Umbilical cord (tissue), 2 donors: ENCODE data around the gene TSHZ2. TPM values are rescaled to one million over a fixed set of nuclear protein-coding genes. Genes with fewer than 3 reads are reported as not detected.

ENCODE experiments used
- DNase-seq: peaks from one replicate; pipeline ENCODE4 v3.0.0-alpha.2; 2015; ENCODE audit warnings: low spot score
- total RNA-seq: library from RNA; depleted of rRNA; stranded (reverse); fragments of >200 nt; gene quantifications from one replicate; pipeline ENCODE4 v1.2.3, GENCODE V29; 2014; ENCODE audit warnings: low replicate concordance; ENCODE audit not compliant: insufficient read depth

TSHZ2 gene, protein sequence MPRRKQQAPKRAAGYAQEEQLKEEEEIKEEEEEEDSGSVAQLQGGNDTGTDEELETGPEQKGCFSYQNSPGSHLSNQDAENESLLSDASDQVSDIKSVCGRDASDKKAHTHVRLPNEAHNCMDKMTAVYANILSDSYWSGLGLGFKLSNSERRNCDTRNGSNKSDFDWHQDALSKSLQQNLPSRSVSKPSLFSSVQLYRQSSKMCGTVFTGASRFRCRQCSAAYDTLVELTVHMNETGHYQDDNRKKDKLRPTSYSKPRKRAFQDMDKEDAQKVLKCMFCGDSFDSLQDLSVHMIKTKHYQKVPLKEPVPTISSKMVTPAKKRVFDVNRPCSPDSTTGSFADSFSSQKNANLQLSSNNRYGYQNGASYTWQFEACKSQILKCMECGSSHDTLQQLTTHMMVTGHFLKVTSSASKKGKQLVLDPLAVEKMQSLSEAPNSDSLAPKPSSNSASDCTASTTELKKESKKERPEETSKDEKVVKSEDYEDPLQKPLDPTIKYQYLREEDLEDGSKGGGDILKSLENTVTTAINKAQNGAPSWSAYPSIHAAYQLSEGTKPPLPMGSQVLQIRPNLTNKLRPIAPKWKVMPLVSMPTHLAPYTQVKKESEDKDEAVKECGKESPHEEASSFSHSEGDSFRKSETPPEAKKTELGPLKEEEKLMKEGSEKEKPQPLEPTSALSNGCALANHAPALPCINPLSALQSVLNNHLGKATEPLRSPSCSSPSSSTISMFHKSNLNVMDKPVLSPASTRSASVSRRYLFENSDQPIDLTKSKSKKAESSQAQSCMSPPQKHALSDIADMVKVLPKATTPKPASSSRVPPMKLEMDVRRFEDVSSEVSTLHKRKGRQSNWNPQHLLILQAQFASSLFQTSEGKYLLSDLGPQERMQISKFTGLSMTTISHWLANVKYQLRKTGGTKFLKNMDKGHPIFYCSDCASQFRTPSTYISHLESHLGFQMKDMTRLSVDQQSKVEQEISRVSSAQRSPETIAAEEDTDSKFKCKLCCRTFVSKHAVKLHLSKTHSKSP (N-terminal part only)
- 4.3 TPM for total RNA-seq

DNA sequence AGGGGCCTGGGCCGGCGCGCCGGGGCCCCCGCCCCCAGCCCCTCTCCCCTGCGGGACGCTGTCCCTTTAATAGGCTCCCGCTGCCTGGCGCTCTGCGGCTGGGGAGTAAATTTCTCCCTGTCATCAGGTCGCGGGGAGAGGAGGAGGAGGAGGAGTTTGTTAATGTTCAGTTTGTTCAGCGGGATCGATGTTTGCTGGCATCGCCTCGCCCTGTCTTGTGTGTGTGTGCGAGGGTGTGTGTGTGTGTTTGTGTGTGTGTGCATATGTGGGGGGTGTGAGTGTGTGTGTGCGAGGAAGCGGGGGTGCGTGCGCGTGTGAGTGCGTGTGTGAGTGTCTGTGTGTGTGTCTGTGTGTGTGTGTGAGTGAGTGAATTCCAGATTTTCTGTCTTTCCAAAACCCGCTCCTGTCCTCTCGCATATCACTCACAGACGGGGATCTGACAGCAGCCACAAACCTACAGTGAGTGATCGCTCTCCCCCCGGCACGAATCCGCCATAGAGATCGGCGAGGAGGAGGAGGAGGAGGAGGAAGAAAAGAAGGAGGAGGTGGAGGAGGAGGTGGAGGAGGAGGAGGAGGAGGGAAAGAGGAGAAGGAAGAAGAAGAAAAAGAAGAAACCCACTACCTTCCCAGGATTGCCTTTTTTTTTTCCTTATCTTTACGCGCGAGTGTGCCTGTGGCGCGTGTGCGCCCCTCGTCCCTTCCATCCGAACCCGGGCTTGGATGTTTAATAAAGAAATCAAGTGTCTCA is at the start of gene TSHZ2:
Gene TSHZ2 (plus strand): TSS at position 169 of the 748 bp plus-strand sequence. CDS start 936 bp downstream, outside the sequence.
- peak; percentile 80 for DNase-seq

DNA sequence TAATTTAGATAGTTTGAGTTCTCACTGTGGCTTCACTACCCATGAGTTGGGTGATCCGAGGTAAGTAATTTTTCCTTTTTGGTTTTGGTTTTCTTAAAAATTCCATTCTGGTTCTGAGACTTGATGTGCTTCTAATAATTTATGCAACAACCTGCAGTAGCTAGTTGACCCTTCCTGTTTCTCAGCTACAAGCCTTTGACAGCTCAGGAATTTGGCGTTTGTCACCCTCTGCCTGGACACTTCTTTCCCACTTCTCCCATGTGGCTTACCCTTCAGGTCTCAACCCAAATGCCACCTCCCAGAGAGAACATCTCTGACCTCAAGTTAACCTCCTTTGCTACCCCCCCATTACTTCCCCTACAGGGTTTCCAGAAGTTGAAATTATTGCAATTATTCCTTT is 49.7 kb upstream of the TSHZ2 start:
- no peak for DNase-seq

GRCh38 chr20:52923123-52923937 is 48.8 kb upstream of the TSHZ2 start:
- no peak for DNase-seq

- DNase-seq, result no peak
Observed at GRCh38 chr20:52924411-52925271, 47.5 kb upstream of the TSHZ2 start.

- no peak for DNase-seq
Observed at GRCh38 chr20:52926505-52926904, 45.7 kb upstream of the TSHZ2 start.

DNA sequence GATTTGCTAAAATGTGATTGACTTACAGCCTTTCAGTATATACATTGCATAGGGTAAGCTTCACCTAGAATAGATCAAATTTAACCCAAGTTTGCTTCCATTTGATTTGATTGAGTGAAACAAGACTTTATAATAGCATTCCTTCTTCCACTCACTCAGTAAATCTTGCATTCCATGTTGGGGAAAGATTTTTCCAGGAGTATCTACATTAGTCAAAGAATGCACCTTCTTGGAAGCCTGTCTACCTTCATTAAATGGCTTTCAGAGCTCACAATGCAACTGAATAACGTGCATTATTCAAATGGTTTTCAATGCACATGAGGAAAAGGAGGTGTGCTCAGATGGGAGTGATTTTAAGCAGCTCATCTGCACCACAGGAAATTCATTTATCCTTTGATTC is 38.3 kb upstream of the TSHZ2 start:
- no peak for DNase-seq

- no peak for DNase-seq
Observed at GRCh38 chr20:52936351-52937340, 35.5 kb upstream of the TSHZ2 start.

- DNase-seq, result no peak
Observed at GRCh38 chr20:52937591-52938100, 34.5 kb upstream of the TSHZ2 start.

DNA sequence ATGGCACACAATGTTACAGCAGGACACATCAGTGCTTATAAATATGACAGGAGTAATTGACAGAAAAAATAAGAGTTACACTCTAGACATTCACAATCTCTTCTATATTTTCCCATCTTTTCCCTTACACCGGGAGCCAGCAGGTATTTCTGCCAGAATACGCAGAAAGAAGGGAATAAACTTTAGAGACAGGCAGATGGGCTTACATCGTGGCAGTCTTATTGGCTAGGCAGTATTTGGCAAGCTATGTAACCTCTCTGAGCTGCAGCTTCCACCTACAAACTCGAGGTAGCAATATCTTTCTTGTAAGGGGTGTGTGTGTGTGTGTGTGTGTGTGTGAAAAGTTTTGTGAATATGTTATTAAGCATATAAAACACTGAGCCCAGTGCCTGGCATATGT is 33.0 kb upstream of the TSHZ2 start:
- DNase-seq, result no peak

DNA sequence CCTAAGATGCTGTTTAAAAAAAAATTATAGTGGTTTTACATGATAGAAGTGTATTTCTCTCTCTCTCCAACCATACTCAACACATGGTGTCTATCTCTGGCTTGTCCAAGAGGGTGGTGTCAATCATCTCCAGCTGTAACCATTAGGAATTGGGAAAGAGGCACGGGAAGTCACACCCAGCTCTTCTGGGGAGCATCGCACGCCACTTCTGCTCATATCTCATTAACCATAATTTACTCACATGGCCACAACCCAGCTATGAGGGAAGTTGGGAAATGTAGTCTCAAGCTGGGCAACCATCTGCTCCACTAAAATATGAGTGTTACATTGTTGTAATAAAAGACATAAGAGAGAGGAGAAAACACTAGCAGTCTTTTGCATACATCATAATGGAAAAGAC is 30.4 kb upstream of the TSHZ2 start:
- DNase-seq, result no peak

GRCh38 chr20:52943185-52943841 is 28.8 kb upstream of the TSHZ2 start:
- peak; percentile 59 for DNase-seq

DNA sequence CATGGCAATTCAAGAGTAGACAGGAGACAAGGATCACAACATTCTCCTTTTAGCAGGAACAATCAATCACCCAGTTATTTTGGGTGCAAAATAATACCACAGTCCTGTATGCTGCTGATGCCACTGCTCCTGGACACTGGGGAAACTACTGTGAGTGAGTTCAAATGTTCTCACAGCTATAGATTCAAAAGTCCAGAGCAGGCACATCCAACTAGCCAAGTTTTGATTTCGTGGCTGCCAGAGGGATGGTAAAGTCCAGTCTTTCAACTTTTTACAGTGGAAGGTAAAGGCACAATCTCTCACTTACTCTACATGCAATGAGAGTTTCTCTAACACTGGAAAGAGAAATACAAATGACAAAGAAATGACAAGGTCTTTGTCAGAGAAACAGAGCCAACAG is 26.9 kb upstream of the TSHZ2 start:
- DNase-seq, result no peak

- peak; percentile 15 for DNase-seq
Observed at GRCh38 chr20:52945862-52946522, 26.2 kb upstream of the TSHZ2 start.

DNA sequence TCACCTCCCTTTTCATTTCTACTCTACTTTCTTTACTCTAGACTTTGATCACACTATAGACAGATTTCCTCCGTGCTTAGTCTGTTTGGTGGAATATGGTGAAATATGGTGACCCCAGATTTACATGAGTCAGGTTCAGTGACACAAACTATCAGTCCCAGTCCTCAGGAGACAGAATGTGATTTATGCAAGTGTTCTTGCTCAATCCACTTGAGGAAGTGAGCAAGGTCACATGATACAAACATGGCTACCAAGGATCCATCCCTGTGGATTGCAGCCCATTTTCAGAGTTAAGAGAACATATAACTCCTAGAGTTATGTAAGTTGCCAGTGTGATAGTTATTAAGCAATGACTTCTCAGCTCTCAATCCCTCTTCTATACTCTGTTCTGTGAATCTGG is 23.7 kb upstream of the TSHZ2 start:
- DNase-seq, result no peak

DNA sequence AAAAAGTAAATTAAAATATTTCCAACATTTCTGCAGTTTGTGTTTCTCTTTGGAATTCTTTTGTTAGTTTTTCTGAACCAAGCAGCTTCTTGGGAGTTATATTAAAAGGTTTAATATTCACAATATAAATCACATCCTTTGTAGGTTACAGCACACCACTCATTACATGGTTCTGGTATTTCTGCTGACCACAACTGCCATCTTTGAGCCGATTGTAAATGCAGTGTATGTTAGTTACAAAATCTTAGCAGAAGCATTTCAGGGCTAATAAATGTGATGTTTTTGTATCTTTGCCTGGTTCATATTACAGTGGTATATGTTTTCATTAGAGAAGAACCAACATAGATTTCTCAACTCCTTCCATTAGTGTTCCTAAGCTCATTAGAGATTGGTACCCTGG is 19.1 kb upstream of the TSHZ2 start:
- no peak for DNase-seq

GRCh38 chr20:52954849-52955248 is 17.3 kb upstream of the TSHZ2 start:
- DNase-seq, result no peak

DNA sequence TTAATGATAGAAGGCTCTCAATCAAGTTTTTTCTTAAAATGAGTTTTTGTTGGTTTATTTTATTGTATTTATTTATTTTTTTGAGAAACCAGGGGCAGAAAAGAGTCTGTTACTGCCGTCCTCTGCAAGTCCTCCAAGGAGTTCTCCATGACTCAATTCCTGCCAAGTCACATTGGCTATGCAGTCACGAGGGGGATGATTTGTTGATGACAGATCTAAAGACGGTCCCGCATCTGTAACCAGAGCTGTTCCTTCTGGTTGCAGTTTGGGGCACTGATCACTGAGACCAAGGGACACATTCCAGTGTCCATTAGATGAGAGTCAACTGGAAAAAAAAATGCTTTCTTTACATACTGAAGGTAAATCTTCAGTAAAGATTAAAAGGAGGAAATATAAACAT is 13.9 kb upstream of the TSHZ2 start:
- no peak for DNase-seq
